ENCODE data around the gene EDA.

EDA gene

DNA sequence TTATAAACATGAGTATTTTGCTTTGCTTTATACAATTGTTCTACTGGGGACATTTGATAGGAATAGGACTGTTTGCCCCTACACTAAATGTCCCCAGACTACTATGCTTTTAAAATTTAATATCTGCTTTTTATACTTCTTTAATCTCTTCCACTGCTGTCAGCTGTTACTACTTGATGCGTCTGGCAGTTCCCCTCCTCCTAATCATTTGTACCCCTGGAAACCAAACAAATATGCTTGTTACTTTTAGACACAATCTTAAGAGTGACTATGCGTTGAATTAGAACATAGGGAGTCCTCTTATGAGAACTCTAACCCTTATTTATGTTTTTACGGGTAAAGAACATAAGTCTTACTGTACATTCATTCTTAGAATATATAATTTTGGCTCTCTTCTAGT lies 145.7 kb downstream of the EDA start:
- no peak for DNase-seq (ENCODE audit: extremely low read depth, low read depth)
- TF ChIP-seq, protein P1, sequence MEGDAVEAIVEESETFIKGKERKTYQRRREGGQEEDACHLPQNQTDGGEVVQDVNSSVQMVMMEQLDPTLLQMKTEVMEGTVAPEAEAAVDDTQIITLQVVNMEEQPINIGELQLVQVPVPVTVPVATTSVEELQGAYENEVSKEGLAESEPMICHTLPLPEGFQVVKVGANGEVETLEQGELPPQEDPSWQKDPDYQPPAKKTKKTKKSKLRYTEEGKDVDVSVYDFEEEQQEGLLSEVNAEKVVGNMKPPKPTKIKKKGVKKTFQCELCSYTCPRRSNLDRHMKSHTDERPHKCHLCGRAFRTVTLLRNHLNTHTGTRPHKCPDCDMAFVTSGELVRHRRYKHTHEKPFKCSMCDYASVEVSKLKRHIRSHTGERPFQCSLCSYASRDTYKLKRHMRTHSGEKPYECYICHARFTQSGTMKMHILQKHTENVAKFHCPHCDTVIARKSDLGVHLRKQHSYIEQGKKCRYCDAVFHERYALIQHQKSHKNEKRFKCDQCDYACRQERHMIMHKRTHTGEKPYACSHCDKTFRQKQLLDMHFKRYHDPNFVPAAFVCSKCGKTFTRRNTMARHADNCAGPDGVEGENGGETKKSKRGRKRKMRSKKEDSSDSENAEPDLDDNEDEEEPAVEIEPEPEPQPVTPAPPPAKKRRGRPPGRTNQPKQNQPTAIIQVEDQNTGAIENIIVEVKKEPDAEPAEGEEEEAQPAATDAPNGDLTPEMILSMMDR (IDR thresholded peaks at IDR 0.05; ENCODE audit: low read depth, low read length, missing control alignments), result no peak
- H3K4me3 ChIP-seq (replicated peaks; ENCODE audit: low read depth, low read length), result no peak overlapping the region

DNA sequence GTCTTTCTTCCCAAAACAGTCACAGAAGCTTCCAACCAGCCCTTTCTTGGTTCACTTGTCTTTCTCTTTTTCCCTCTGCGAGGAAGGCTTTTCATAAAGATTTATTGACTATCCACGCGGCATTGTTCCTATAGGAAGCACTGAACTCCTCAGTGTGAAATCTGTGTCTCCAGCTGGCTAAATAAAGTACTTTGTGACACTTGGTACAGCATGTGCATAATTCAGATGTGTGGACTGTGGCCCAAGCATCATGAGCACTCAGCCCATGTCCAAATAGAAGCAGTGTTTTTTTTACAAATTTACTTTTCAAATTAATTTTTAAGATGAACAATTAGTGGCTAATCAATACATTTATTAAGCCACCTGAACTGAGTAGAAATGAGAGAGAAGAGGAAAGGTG lies 146.4 kb downstream of the EDA start:
- DNase-seq (ENCODE audit: extremely low read depth, low read depth), result no peak
- H3K4me3 ChIP-seq (replicated peaks; ENCODE audit: low read depth, low read length), result no peak overlapping the region
- TF ChIP-seq, protein P1 (IDR thresholded peaks at IDR 0.05; ENCODE audit: low read depth, low read length, missing control alignments), result no peak

DNA sequence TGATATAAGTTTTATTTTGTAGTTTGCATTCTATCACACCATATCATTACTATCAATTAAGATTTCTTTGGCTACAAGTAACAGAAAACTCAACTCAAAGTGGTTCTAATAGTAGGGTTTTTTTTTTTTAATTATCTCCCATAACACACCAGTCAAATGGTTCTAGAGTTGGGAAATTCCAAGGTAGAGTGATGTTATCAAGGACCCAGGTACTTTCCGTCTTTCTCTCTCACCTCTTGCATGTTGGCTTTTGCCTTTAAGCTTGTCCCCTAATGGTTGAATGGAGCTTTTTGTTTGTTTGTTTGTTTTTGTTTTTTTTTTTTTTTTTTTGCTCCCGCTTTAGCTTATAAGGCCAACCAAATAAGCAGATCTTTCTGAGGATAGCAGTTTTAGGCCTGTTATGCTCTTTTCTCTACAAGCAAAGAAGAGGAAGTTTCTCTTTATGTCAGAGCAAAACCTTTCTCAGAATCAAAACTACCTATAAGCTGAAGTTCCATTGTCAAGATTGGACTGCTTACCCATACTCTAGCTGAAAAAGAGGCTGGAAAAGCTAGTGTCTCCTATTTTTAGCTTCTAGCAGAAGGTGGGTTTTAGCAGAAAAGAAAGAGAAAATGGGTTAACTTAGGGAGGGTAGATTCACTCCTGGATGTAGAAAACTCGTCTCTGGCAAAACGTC lies 177.5 kb downstream of the EDA start:
- DNase-seq (ENCODE audit: extremely low read depth, low read depth), result no peak
- H3K4me3 ChIP-seq (replicated peaks; ENCODE audit: low read depth, low read length), result no peak overlapping the region
- TF ChIP-seq, protein P1 (IDR thresholded peaks at IDR 0.05; ENCODE audit: low read depth, low read length, missing control alignments), result no peak

DNA sequence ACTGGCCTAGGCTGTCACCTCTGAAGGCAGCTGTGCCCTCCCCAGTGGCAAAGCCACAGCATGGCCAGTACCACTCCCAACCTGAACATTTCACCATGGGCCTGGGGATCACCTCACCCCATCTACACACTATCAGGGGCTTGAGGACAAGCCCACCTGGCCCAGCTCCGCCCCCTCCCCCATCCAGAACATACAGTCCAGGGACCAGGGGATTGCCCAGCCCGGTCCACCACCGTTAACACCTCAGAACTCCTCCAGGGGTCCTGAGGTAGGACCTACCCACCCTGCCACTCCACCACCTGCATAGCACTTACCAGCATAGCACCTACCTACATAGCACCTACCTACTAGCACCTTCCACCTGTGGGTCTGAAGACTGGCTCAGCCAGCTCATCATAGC lies 179.8 kb downstream of the EDA start:
- TF ChIP-seq, protein P1 (IDR thresholded peaks at IDR 0.05; ENCODE audit: low read depth, low read length, missing control alignments), result no peak
- no peak overlapping the region for H3K4me3 ChIP-seq (replicated peaks; ENCODE audit: low read depth, low read length)
- no peak for DNase-seq (ENCODE audit: extremely low read depth, low read depth)

DNA sequence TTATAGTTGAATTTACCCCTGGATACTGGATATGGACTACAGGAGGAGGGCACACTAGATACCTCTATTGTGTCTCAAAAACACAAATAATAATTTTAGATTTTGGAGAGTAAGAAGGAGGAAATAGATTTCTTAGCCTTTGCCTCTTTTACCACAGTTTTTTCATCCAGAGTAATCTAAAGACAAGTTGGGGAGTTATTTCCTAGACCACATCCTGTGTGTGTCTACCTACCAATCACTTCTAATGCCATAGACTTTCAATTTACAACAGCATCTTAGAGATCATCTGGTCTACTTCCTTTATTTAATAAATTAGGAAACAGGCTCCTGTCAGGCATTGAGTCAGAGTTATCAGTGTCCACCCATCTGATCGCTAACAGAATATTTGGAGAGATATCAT lies 191.5 kb downstream of the EDA start:
- DNase-seq (ENCODE audit: extremely low read depth, low read depth), result no peak
- TF ChIP-seq, protein P1 (IDR thresholded peaks at IDR 0.05; ENCODE audit: low read depth, low read length, missing control alignments), result no peak
- no peak overlapping the region for H3K4me3 ChIP-seq (replicated peaks; ENCODE audit: low read depth, low read length)

DNA sequence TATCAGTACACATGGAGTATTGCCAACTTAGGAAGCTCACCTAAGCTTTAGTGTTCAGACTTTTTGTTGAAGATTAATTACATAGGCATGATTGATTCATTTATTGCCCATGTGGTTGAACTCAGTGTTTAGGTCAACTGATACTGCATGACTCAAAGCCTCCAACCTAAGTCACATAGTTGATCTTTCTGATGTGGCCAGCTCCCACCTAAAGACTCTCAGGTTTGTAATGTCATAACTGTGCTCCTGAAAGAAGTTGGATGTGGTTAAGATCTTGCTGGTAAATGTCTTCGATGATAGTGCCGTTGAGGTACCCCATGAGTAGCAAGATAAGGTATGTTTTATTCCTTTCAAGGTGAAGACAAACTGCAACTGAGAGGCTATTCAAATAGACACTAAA lies 192.5 kb downstream of the EDA start:
- no peak for DNase-seq (ENCODE audit: extremely low read depth, low read depth)
- TF ChIP-seq, protein P1 (IDR thresholded peaks at IDR 0.05; ENCODE audit: low read depth, low read length, missing control alignments), result no peak
- no peak overlapping the region for H3K4me3 ChIP-seq (replicated peaks; ENCODE audit: low read depth, low read length)

DNA sequence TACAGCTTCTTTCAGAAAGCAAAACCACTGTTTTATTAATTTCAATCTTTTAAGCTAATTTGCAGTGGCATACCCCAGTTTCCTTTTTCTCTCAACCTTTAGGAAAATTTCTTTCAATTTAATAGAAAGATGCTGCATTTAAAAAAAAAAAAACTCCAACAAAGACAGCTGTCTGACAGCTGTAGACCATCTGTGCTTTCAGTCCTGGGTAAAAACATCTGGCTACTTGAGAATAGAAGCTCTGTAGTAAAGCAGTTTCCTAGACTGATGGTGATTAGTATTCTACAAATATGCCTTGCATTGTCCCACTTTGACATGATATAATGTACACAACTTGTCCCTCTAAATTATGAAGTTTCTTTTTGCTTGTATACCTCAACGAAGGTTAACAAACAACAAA lies 197.8 kb downstream of the EDA start:
- no peak for DNase-seq (ENCODE audit: extremely low read depth, low read depth)
- TF ChIP-seq, protein P1 (IDR thresholded peaks at IDR 0.05; ENCODE audit: low read depth, low read length, missing control alignments), result no peak

More for the DNA sequence above, 197.8 kb downstream of the EDA start:
- no peak overlapping the region for H3K4me3 ChIP-seq (replicated peaks; ENCODE audit: low read depth, low read length)

Measured in HFF-Myc (cell line).